Measurements from ENCODE around the gene SLC38A3. TPM values are rescaled to one million over a fixed set of nuclear protein-coding genes. Genes with fewer than 3 reads are reported as not detected.

SLC38A3 gene
- total RNA-seq, 1 experiment from 2014 or later, result 16.8 TPM

DNA sequence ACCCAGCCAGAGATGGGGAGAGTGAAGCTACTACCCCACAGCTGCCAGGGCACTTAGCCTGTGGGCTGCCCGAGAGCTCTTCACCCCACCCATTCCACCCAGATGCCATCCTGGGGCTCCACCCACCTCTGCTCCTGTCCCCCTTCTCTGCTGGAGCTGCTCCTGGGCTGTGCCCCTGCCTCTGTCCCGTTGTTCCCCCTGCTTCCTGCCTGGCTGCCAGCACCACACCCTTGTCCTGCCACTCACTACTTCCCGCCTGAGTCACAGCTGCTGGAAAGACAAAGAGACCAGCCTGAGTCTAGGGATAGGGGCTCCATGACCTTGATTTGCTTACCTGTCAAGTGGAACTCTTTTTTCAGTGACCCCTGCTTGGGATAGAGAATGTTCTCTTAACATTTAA lies 43.3 kb downstream of the SLC38A3 start:
- H3K27ac Mint-ChIP-seq (ENCODE audit: unreplicated experiment), result no peak overlapping the region
- CTCF ChIA-PET, result interaction anchor here (0.7 to 4.1 kb wide), 3 partner anchors 12 to 55 kb away, joined by 3 to 30 read pairs (median 23); partner anchors contain the start of gene GNAI2
- no peaks in the 10 kb centered on the region for H3K27me3 Mint-ChIP-seq (ENCODE audit: insufficient read depth, unreplicated experiment)
- H3K4me3 Mint-ChIP-seq (ENCODE audit: unreplicated experiment), result no peak overlapping the region
- BruUV-seq (replicated peaks), result no TSS peak
- DNase-seq, result no peak
- POLR2A ChIA-PET, result interaction anchor here (0.7 kb wide), 1 partner anchor 16 kb away, joined by 6 read pairs; no protein-coding TSS in a partner anchor
- intact Hi-C loops (cut with micrococcal nuclease; ENCODE audit: unreplicated experiment), result no loop called here
- no peak overlapping the region for H3K4me3 ChIP-seq (ENCODE audit: low read depth, low read length)
- H3K4me1 Mint-ChIP-seq (ENCODE audit: low read depth, unreplicated experiment), result no peaks in the 10 kb centered on the region
- no peaks in the 10 kb centered on the region for H3K36me3 ChIP-seq (ENCODE audit: control insufficient read depth, insufficient read depth, low read length)
- H3K27me3 ChIP-seq (replicated peaks; ENCODE audit: control insufficient read depth, insufficient read depth, low read length), result no peaks in the 10 kb centered on the region
- TF ChIP-seq CTCF (IDR thresholded peaks at IDR 0.05; ENCODE audit: insufficient read depth in 1 of 2, low read depth in 1 of 2, low read length in 1 of 2, severe bottlenecking in 1 of 2, unreplicated experiment in 1 of 2), result no peak
- no peaks in the 10 kb centered on the region for H3K9me3 Mint-ChIP-seq (ENCODE audit: unreplicated experiment)
- H3K9me3 ChIP-seq, result no peaks in the 10 kb centered on the region
- peaks cover 20% of the 10 kb centered on the region for H3K36me3 Mint-ChIP-seq (ENCODE audit: insufficient read depth, unreplicated experiment)
- H3K4me1 ChIP-seq, result peaks cover 8% of the 10 kb centered on the region

- H3K9me3 Mint-ChIP-seq (ENCODE audit: unreplicated experiment), result no peaks in the 10 kb centered on the region
- DNase-seq, result no peak
- H3K4me3 Mint-ChIP-seq (ENCODE audit: unreplicated experiment), result no peak overlapping the region
- intact Hi-C loops (cut with micrococcal nuclease; ENCODE audit: unreplicated experiment), result no loop called here
- no peaks in the 10 kb centered on the region for H3K27me3 ChIP-seq (replicated peaks; ENCODE audit: control insufficient read depth, insufficient read depth, low read length)
- H3K27me3 Mint-ChIP-seq (ENCODE audit: insufficient read depth, unreplicated experiment), result no peaks in the 10 kb centered on the region
- H3K9me3 ChIP-seq, result no peaks in the 10 kb centered on the region
- ChIA-PET POLR2A (no interaction called here), CTCF (interaction anchor here (1.1 to 1.2 kb wide), 2 partner anchors 11 to 30 kb away, joined by 4 read pairs; partner anchors contain the start of gene LSMEM2)
- BruUV-seq (replicated peaks), result no TSS peak
- no peaks in the 10 kb centered on the region; the same call in 1 of the 2 replicates for H3K36me3 ChIP-seq (ENCODE audit: control insufficient read depth, insufficient read depth, low read length)
- H3K27ac Mint-ChIP-seq (ENCODE audit: unreplicated experiment), result no peak overlapping the region
- H3K4me1 Mint-ChIP-seq (ENCODE audit: low read depth, unreplicated experiment), result no peaks in the 10 kb centered on the region
- TF ChIP-seq CTCF (IDR thresholded peaks at IDR 0.05; ENCODE audit: insufficient read depth in 1 of 2, low read depth in 1 of 2, low read length in 1 of 2, severe bottlenecking in 1 of 2, unreplicated experiment in 1 of 2), result no peak
- peaks cover 20% of the 10 kb centered on the region for H3K36me3 Mint-ChIP-seq (ENCODE audit: insufficient read depth, unreplicated experiment)
- H3K4me3 ChIP-seq (ENCODE audit: low read depth, low read length), result no peak overlapping the region
- peaks cover 8% of the 10 kb centered on the region for H3K4me1 ChIP-seq
These were observed 44.4 kb downstream of the SLC38A3 start for GRCh38 chr3:50249457-50249856.

DNA sequence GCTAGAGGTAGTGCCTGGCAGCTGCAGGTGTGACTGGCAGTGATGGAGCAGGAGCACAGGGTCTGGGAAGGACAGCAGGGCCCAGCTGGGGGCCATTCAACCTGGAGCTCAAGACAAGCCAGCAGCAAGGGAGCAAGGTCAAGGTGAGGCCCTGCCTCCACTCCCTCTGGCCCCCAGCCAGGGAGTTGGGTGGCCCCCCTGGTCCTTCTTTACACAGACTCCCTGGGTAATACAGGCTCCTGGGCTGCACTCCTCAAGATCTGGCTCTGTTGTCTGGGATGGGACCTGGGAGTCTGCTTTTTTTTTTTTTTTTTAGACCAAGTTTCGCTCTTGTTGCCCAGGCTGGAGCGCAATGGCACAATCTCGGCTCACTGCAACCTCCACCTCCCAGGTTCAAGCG lies 45.4 kb downstream of the SLC38A3 start:
- Mint-ChIP-seq H3K36me3 (ENCODE audit: insufficient read depth, unreplicated experiment) (peaks cover 15% of the 10 kb centered on the region), H3K4me1 (ENCODE audit: low read depth, unreplicated experiment) (no peaks in the 10 kb centered on the region), H3K27ac (ENCODE audit: unreplicated experiment) (no peak overlapping the region), H3K4me3 (ENCODE audit: unreplicated experiment) (no peak overlapping the region), H3K9me3 (ENCODE audit: unreplicated experiment) (no peaks in the 10 kb centered on the region), H3K27me3 (ENCODE audit: insufficient read depth, unreplicated experiment) (no peaks in the 10 kb centered on the region)
- intact Hi-C loops (cut with micrococcal nuclease; ENCODE audit: unreplicated experiment), result no loop called here
- DNase-seq, result no peak
- BruUV-seq (replicated peaks), result no TSS peak
- TF ChIP-seq CTCF (IDR thresholded peaks at IDR 0.05; ENCODE audit: insufficient read depth in 1 of 2, low read depth in 1 of 2, low read length in 1 of 2, severe bottlenecking in 1 of 2, unreplicated experiment in 1 of 2), result no peak
- POLR2A ChIA-PET, result no interaction called here
- CTCF ChIA-PET, result no interaction called here
- Histone ChIP-seq H3K9me3 (no peaks in the 10 kb centered on the region), H3K4me1 (peaks cover 8% of the 10 kb centered on the region), H3K4me3 (ENCODE audit: low read depth, low read length) (no peak overlapping the region), H3K27me3 (replicated peaks; ENCODE audit: control insufficient read depth, insufficient read depth, low read length) (no peaks in the 10 kb centered on the region), H3K36me3 (ENCODE audit: control insufficient read depth, insufficient read depth, low read length) (no peaks in the 10 kb centered on the region; the same call in 1 of the 2 replicates)
